Measurements from ENCODE around the gene RPN2. TPM values are rescaled to one million over a fixed set of nuclear protein-coding genes. Genes with fewer than 3 reads are reported as not detected.

Gene RPN2
- total and polyA plus RNA-seq, 9 of the 15 experiments (the other 6 are each of a cell fraction or from before 2014, with no cell fraction given) = 168 to 548 (median 325) TPM

GRCh38 chr20:37172836-37173235 lies 6.3 kb upstream of the RPN2 start:
- Histone ChIP-seq H3K9me1 (ENCODE audit: control insufficient read depth, insufficient read depth, low read length) (no peaks in the 10 kb centered on the region), H3K4me2 (ENCODE audit: insufficient read depth, low read length) (no peak overlapping the region), H3K27me3 (ENCODE audit: control insufficient read depth in 2 of 2, insufficient read depth in 2 of 2, low read length in 2 of 2) (no peaks in the 10 kb centered on the region), H3K36me3 (ENCODE audit: control insufficient read depth, insufficient read depth, low read length) (no peaks in the 10 kb centered on the region), H3K9ac (ENCODE audit: insufficient read depth in 1 of 2, low read depth in 2 of 2, low read length in 2 of 2) (no peak overlapping the region), H3K4me1 (replicated peaks in 1 of 2; ENCODE audit: control insufficient read depth in 2 of 2, insufficient read depth in 2 of 2, low read length in 2 of 2) (no peaks in the 10 kb centered on the region; a peak in 3 of 5 replicates), H4K20me1 (replicated peaks; ENCODE audit: control insufficient read depth, insufficient read depth, low read length) (no peaks in the 10 kb centered on the region), H3K79me2 (ENCODE audit: control insufficient read depth, insufficient read depth, low read length) (peaks cover 2% of the 10 kb centered on the region; the same call in 1 of the 3 replicates), H3K9me3 (replicated peaks; ENCODE audit: control insufficient read depth, insufficient read depth, low read depth, low read length) (no peaks in the 10 kb centered on the region), H3K27ac (ENCODE audit: extremely low read depth, low read depth, low read length) (no peak overlapping the region), H3K4me3 (no peak overlapping the region), H2AFZ (ENCODE audit: low read depth, low read length) (no peak overlapping the region)
- POLR2A ChIA-PET = interaction anchor here (0.7 kb wide), 1 partner anchor 95 kb away, joined by 3 read pairs; no protein-coding TSS in a partner anchor
- ATAC-seq (no peak), FAIRE-seq (no peak), DNase-seq (ENCODE audit: extremely low read depth in 1 of 4, low spot score in 3 of 4) (no peak)
- no peak for TF ChIP-seq ADNP (tag; IDR thresholded peaks at IDR 0.05)
- no peak for TF ChIP-seq DLX4 (CRISPR knock-in tag; IDR thresholded peaks at IDR 0.05)
- TF ChIP-seq TOE1 (IDR thresholded peaks at IDR 0.05; ENCODE audit: borderline replicate concordance) = no peak
- no peak for TF ChIP-seq TOE1 (CRISPR knock-in tag; IDR thresholded peaks at IDR 0.05; ENCODE audit: borderline replicate concordance, low read depth)
- no peak for TF ChIP-seq MAFK (IDR thresholded peaks at IDR 0.05; ENCODE audit: low read length)
- no peak for TF ChIP-seq MAFG (tag; conservative IDR thresholded peaks at IDR 0.05)
- TF ChIP-seq ZNF124 (CRISPR knock-in tag; IDR thresholded peaks at IDR 0.05) = no peak
- CTCF ChIA-PET (ENCODE audit: low intra/inter-chr PET ratio) = no interaction called here
- intact Hi-C loops (cut with micrococcal nuclease) (no loop called here), in situ Hi-C loops (cut with MboI) (no loop called here)
- no TSS peak for BruUV-seq (replicated peaks)
- WGBS (ENCODE audit: insufficient coverage, low coverage, missing lambda C conversion rate) = 27% methylated on average over 4 of the region's 4 CpGs
